ENCODE measurements around the gene DNAJC18. TPM values are rescaled to one million over a fixed set of nuclear protein-coding genes. Genes with fewer than 3 reads are reported as not detected.

The DNAJC18 gene
- total and polyA plus RNA-seq, 2 of the 8 experiments (the other 6 are each of a cell fraction or from before 2014, with no cell fraction given), result 7.8 to 29.2 TPM

DNA sequence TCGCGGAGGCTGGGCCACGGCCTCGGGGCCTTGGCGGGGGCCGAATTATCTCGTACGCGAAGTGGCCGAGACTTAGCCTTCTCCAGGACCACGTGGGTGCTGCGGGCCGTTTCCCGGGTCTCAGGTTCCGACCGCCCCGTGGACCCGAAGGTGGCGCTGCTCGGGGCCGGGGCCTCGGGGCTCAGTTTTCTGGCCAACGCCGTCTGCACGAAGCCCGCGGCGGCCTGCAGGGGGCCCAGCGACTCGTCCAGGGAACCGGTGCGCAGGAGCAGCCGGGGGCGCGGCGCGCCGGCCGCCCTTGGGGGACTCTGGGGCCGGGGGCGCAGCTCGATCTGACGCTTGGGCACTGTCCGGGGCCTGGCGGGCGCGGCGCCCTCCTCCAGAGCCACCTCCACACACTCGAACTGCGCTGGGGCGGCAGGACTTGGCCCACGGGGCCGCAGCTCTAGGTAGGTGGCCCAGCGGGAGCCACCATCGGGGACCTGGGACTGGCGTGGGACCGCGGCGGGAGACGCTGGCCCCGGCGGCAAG lies 45.1 kb downstream of the DNAJC18 start (continued):
- TF ChIP-seq, protein P1, sequence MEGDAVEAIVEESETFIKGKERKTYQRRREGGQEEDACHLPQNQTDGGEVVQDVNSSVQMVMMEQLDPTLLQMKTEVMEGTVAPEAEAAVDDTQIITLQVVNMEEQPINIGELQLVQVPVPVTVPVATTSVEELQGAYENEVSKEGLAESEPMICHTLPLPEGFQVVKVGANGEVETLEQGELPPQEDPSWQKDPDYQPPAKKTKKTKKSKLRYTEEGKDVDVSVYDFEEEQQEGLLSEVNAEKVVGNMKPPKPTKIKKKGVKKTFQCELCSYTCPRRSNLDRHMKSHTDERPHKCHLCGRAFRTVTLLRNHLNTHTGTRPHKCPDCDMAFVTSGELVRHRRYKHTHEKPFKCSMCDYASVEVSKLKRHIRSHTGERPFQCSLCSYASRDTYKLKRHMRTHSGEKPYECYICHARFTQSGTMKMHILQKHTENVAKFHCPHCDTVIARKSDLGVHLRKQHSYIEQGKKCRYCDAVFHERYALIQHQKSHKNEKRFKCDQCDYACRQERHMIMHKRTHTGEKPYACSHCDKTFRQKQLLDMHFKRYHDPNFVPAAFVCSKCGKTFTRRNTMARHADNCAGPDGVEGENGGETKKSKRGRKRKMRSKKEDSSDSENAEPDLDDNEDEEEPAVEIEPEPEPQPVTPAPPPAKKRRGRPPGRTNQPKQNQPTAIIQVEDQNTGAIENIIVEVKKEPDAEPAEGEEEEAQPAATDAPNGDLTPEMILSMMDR (IDR thresholded peaks at IDR 0.05; ENCODE audit: control extremely low read depth in 1 of 3, insufficient read depth in 1 of 3, low read depth in 1 of 3, low read length in 3 of 3), result peak in 2 of 3 experiments; percentile 50 to 84; a peak in 3 of 4 replicates
- TF ChIP-seq NRF1 (IDR thresholded peaks at IDR 0.05; ENCODE audit: low read depth, low read length), result 0 out of 2 replicates have a peak, but pooled peaks have one; percentile 23
- TF ChIP-seq TAF7 (optimal IDR thresholded peaks at IDR 0.05; ENCODE audit: borderline replicate concordance, low read depth, low read length), result no peak
